Esophagus (tissue), 2 donors: ENCODE data around the gene INTS4. TPM values are rescaled to one million over a fixed set of nuclear protein-coding genes. Genes with fewer than 3 reads are reported as not detected.
"Not testable (repeated sequence)": the region's sequence is repeated elsewhere in the genome, so short reads cannot be mapped to it uniquely, and the experiment has no call there.

ENCODE experiments used
- H3K27ac ChIP-seq, 2 donors: one replicate each; pipeline ENCODE4 v1.5.1; 2013; ENCODE audit warnings: low read depth in 2 of 2, mild to moderate bottlenecking in 2 of 2, inconsistent platforms in 1 of 2, low read length in 1 of 2, moderate library complexity in 1 of 2
- H3K27me3 ChIP-seq, 2 donors: one replicate each; pipeline ENCODE4 v1.6.1; 2013; ENCODE audit warnings: low read length in 2 of 2, control low read depth in 1 of 2, mild to moderate bottlenecking in 1 of 2; ENCODE audit not compliant: insufficient read depth in 2 of 2, control insufficient read depth in 1 of 2
- H3K36me3 ChIP-seq, 2 donors: one replicate each; pipeline ENCODE4 v1.6.1; 2013; ENCODE audit warnings: low read length in 1 of 2; ENCODE audit not compliant: control insufficient read depth in 2 of 2, insufficient read depth in 2 of 2
- H3K4me1 ChIP-seq, 2 donors: one replicate each; pipeline ENCODE4 v1.6.1; 2013; ENCODE audit warnings: low read length in 1 of 2; ENCODE audit not compliant: control insufficient read depth in 2 of 2, insufficient read depth in 2 of 2
- H3K4me3 ChIP-seq, 2 donors: one replicate each; pipeline ENCODE4 v1.5.1; 2013; ENCODE audit warnings: low read length in 2 of 2, mild to moderate bottlenecking in 2 of 2, low read depth in 1 of 2, moderate library complexity in 1 of 2
- H3K9me3 ChIP-seq, 2 donors: one replicate each; pipeline ENCODE4 v1.6.1; 2013; ENCODE audit warnings: mild to moderate bottlenecking in 2 of 2, low read depth in 1 of 2, low read length in 1 of 2, moderate library complexity in 1 of 2; ENCODE audit not compliant: control insufficient read depth in 2 of 2, insufficient read depth in 1 of 2
- WGBS, 2 donors: extraction: QIAGEN DNeasy Blood & Tissue Kit; methylation state at CpG; one replicate each; pipeline ENCODE4 v1.1.7; 2013; 5-methylcytosine and 5-hydroxymethylcytosine counted together
- polyA plus RNA-seq, 2 donors: library from polyadenylated mRNA; stranded (reverse); fragments of 200-250 nt; gene quantifications; one replicate each; pipeline ENCODE4 v1.2.3, GENCODE V29; 2013
- donor health status: healthy with polysubstance abuse.
- donor health status: Bipolar disorder and iron deficiency.

INTS4 gene
- polyA plus RNA-seq, 2 donors, result 12.5 to 13.5 TPM

DNA sequence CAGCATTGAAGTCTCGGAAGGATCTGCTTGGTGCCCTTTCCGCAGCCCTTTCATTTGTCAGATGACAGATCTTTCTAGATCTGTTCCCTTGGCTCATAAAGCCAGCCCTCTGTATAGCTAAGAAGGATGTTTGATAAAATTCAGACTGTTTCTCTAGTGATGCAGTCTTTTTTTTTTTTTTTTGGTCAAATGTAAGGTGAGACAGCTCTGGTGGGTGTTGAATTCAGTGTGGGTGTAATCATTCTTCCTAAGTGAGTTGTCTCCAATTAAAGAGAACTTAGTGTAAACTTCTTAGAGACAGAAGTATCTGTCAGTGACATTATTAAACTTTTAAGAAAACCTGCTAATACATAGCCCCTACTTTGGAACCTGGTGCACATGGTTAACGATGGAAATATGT is 120.3 kb downstream of the INTS4 start:
- Histone ChIP-seq H3K4me1 (no peaks in the 10 kb centered on the region), H3K4me3 (no peak overlapping the region), H3K9me3 (no peaks in the 10 kb centered on the region), H3K27ac (no peak overlapping the region), H3K36me3 (peaks cover 3 to 15% of the 10 kb centered on the region in 2 donors), H3K27me3 (no peaks in the 10 kb centered on the region)
- WGBS, 2 donors, result 94% methylated on average over 3 of the region's 3 CpGs

- H3K4me1 ChIP-seq, result no peaks in the 10 kb centered on the region
- no peaks in the 10 kb centered on the region for H3K9me3 ChIP-seq
- no peaks in the 10 kb centered on the region for H3K27me3 ChIP-seq
- 86 to 89% methylated on average over 1 of the region's 1 CpG for WGBS, 2 donors
- H3K36me3 ChIP-seq, result peaks cover 3 to 15% of the 10 kb centered on the region in 2 donors
- H3K27ac ChIP-seq, result no peak overlapping the region
- no peak overlapping the region for H3K4me3 ChIP-seq
Measured at GRCh38 chr11:77873345-77873744, 121.1 kb downstream of the INTS4 start.

DNA sequence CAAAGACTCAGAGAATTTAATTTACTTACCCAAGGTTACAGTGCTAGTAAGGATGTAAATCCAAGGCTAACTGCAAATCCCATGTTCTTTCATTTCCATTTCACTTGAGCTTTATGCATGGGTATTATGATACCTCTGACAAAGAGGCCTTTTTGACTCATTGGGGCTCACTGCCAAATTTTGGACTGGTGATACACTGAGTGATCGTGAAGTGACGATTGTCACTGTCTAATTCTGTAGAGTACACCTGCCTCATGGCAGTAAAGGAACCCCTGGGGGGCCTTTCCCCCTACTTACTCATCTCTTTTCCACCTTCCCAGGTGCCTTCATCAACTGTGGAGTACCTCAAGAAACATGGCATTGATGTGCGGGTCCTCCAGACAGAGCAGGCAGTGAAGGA is 122.6 kb downstream of the INTS4 start:
- H3K27me3 ChIP-seq, result no peaks in the 10 kb centered on the region
- no peak overlapping the region for H3K27ac ChIP-seq
- peaks cover 3 to 15% of the 10 kb centered on the region in 2 donors for H3K36me3 ChIP-seq
- H3K4me1 ChIP-seq, result no peaks in the 10 kb centered on the region
- H3K4me3 ChIP-seq, result no peak overlapping the region
- 82 to 86% methylated on average over 3 of the region's 3 CpGs for WGBS, 2 donors
- H3K9me3 ChIP-seq, result no peaks in the 10 kb centered on the region

DNA sequence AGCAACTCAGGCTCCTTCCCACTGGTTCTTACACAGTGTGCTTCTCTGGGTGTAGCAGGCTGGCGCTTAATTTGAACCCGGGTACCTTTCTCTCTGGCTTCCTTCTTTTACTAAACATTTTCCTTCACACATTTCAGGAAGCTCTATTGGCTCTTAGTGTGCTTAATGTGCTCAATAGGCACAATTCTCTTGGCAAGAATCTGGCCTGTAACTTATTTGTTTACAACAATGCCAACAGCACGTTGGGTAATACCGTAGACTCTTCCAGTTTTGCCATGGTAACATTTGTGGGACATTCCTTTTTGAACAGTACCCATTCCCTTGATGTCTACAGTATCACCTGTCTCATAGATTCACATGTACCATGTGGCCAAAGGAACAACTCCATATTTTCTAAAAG is 125.7 kb downstream of the INTS4 start:
- Histone ChIP-seq H3K27me3 (no peaks in the 10 kb centered on the region), H3K4me1 (no peaks in the 10 kb centered on the region), H3K9me3 (no peaks in the 10 kb centered on the region), H3K27ac (no peak overlapping the region), H3K36me3 (peaks cover 3 to 8% of the 10 kb centered on the region in 2 donors), H3K4me3 (no peak overlapping the region)
- 95 to 98% methylated on average over 4 of the region's 4 CpGs for WGBS, 2 donors

DNA sequence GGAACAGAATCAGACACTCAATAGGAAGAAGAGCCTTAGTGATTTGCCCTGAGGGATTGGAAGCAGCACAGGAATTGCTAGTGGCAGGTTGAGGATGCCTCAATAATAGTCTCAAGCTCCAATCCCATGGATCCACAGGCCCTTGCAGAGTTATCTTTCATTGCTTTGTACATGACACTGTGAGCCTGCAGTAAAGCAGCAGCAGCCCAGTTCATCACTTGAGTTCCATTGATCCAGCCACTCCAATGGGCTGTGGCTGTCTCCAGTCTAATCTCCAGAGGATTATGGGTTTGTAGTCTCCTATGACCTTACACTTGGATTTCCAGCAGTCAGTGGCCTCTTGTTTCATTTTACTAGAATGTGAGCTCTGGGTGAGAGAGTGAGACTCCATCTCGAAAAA is 128.1 kb downstream of the INTS4 start:
- Histone ChIP-seq H3K36me3 (peaks cover 3 to 5% of the 10 kb centered on the region in 2 donors), H3K4me3 (no peak overlapping the region), H3K27me3 (no peaks in the 10 kb centered on the region), H3K9me3 (no peaks in the 10 kb centered on the region), H3K4me1 (no peaks in the 10 kb centered on the region), H3K27ac (no peak overlapping the region)
- 93% methylated on average over 1 of the region's 1 CpG for WGBS, 2 donors

DNA sequence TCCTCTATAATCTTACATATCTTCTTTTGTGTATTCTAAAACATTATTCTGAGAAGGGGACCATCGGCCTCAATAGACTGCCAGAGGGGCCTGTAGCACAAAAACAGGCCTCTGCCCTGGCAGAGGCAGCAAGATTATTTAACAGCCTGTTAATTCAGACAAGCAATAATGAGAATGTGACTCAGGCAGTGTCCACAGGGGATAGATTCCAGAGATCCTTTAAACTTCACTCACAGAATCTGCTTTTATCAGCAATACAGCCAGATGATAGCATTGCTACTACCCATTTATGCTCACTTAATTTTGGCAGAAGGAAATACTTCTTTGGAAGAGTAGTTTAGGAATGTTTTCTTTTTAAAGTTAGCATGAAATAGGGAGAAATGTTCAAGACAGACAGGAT is 128.7 kb downstream of the INTS4 start:
- Histone ChIP-seq H3K36me3 (peaks cover 3 to 5% of the 10 kb centered on the region in 2 donors), H3K27me3 (no peaks in the 10 kb centered on the region), H3K4me3 (no peak overlapping the region), H3K4me1 (no peaks in the 10 kb centered on the region), H3K27ac (no peak overlapping the region), H3K9me3 (no peaks in the 10 kb centered on the region)
- 76 to 87% methylated on average over 1 of the region's 1 CpG for WGBS, 2 donors

DNA sequence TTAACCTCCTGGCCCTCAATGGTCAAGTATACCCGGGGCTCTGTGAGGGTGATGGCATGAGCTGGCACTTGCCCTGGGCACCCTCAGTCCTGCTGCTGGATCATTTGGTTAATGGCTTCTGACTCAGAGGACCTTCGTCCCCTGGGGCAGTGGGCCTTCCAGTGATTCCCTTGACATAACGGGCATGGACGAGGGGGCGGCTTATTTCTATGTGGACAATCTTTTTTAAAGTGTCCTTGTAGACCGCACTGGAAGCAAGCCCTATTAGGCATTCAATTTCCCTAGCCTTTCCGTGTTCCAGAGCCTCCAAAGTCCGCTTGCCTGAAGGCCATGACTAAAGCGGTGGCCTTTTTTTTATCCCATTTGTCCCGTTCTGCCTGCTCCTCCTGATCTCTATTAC is 133.0 kb downstream of the INTS4 start:
- not testable (repeated sequence) for H3K4me3 ChIP-seq, H3K27ac ChIP-seq, H3K9me3 ChIP-seq, H3K27me3 ChIP-seq, H3K4me1 ChIP-seq, H3K36me3 ChIP-seq
- WGBS, 2 donors, result 85 to 92% methylated on average over 10 of the region's 10 CpGs

DNA sequence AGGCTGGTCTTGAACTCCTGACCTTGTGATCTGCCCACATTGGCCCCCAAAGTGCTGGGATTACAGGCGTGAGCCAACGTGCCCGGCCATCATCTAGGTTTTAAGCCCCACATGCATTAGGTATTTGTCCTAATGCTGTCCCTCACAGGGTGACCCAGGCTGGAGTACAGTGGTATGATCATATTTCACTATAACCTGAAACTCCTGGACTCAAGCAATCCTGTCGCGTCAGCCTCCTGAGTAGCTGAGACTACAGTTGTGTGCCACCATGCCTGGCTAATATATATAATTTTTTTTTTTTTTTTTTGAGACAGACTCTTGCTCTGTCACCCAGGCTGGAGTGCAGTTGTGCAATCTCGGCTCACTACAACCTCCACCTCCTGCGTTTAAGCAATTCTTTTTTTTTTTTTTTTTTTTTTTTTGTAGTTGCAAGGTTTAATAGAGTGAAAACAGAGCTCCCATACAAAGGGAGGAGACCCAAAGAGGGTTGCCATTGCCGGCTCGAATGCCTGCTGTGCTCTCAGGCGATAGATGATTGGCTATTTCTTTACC is 136.5 kb downstream of the INTS4 start:
- not testable (repeated sequence) for H3K9me3 ChIP-seq, H3K27me3 ChIP-seq, H3K36me3 ChIP-seq, H3K27ac ChIP-seq, H3K4me1 ChIP-seq, H3K4me3 ChIP-seq
- WGBS, 2 donors, result 89 to 95% methylated on average over 10 of the region's 10 CpGs

DNA sequence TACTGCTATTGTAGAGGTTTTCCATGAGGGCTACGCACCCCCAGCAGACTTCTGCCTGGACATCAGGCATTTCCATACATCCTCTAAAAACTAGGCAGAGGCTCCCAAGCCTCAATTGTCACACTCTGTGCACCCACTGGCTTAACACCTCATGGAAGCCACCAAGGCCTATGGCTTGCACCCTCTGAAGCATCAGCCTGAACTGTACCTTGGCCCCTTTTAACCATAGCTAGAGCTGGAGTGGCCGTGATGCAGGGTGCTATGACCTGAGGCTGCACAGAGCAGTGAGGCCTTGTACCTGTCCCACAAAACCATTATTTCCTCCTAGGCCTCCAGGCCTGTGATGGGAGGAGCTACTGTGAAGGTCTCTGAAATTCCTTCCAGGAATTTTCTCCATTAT is 139.6 kb downstream of the INTS4 start:
- H3K4me1 ChIP-seq, result no peaks in the 10 kb centered on the region
- H3K36me3 ChIP-seq, result peaks cover 3 to 9% of the 10 kb centered on the region in 2 donors
- H3K4me3 ChIP-seq, result no peak overlapping the region
- H3K27me3 ChIP-seq, result no peaks in the 10 kb centered on the region
- WGBS, 2 donors, result 95 to 100% methylated on average over 2 of the region's 2 CpGs
- no peak overlapping the region for H3K27ac ChIP-seq
- H3K9me3 ChIP-seq, result peaks cover 0 to 6% of the 10 kb centered on the region in 2 donors

DNA sequence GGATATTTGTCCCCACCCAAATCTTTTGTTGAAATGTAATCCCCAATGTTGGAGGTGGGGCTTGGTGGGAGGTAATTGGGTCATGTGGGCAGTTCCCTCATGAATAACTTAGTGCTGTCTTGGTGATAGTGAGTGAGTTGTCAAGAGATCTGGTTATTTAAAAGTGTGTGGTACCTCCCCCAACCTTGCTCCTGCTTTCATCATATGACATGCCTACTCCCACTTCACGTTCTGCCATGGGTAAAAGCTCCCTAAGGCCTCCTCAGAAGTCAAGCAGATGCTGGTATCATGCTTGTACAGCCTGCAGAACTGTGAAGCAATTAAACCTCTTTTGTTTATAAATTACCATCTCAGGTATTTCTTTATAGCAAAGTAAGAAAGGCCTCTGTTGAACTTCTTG is 143.0 kb downstream of the INTS4 start:
- WGBS, 2 donors, result 83 to 84% methylated on average over 1 of the region's 1 CpG

More for the DNA sequence above, 143.0 kb downstream of the INTS4 start:
- Histone ChIP-seq H3K27me3 (no peaks in the 10 kb centered on the region), H3K27ac (no peak overlapping the region), H3K4me3 (no peak overlapping the region), H3K9me3 (peaks cover 0 to 6% of the 10 kb centered on the region in 2 donors), H3K36me3 (peaks cover 1 to 7% of the 10 kb centered on the region in 2 donors), H3K4me1 (no peaks in the 10 kb centered on the region)
